Posterior vena cava (tissue), 2 donors: Measurements from ENCODE around the gene PARD6G. TPM values are rescaled to one million over a fixed set of nuclear protein-coding genes. Genes with fewer than 3 reads are reported as not detected.
A peak's percentile ranks its signal among the peaks of the same experiment; 100 is the strongest.
"Not testable (repeated sequence)": the region's sequence is repeated elsewhere in the genome, so short reads cannot be mapped to it uniquely, and the experiment has no call there.

Experiments used
- DNase-seq: peaks from one replicate; pipeline ENCODE4 v3.0.0-alpha.2; 2020; ENCODE audit warnings: low spot score
- intact Hi-C, 2 donors: fragments of 100-400 bp; cut with DNase I; formaldehyde crosslinking; loops; one replicate each; pipeline versions ENCODE4 v1.14.1 to v1.14.2; 2022 to 2023
- long read RNA-seq, 2 donors: library from polyadenylated mRNA; unstranded; transcript quantifications; one replicate each; pipeline ENCODE4 v2.0.0, GENCODE V29; 2020 to 2021
- total RNA-seq, 2 donors: library from RNA; stranded (reverse); fragmentation: NEBNext Ultra II Directional; extraction: Animal tissue kit (Norgen Biotek cat#: 25700); gene quantifications; one replicate each; pipeline ENCODE4 v1.2.1, GENCODE V29; 2021
- donor health status: DM: yes; HTN: yes; CAD: no.
- donor health status: DM: yes; HTN: yes; CAD: no.

PARD6G gene
- 1 to 10 TPM; 5.1 to 6.7 TPM for total RNA-seq
- long read RNA-seq, donor 1, partial matches to known transcripts, result 1 of 2 reads
- long read RNA-seq, donor 1, other reads (novel, unspliced or antisense), result 1 of 2 reads
- long read RNA-seq, donor 2, partial matches to known transcripts, result 0 of 4 reads
- long read RNA-seq, donor 2, other reads (novel, unspliced or antisense), result 4 of 4 reads

- DNase-seq, result peak; percentile 93
- intact Hi-C loops, result no loop called here
Observed at GRCh38 chr18:80247393-80247841, at the start of gene PARD6G. Gene PARD6G, minus strand, starts transcription at chr18:80247514. Its CDS starts 166 bp downstream, at chr18:80247348.

- intact Hi-C loops, DNase-seq: not testable (repeated sequence)
Observed at GRCh38 chr18:80262241-80263033, 15.1 kb upstream of the PARD6G start.

- intact Hi-C loops, result no loop called here
- DNase-seq, result no peak
Observed at GRCh38 chr18:80259610-80260009, 12.3 kb upstream of the PARD6G start.

GRCh38 chr18:80258640-80259039 is 11.3 kb upstream of the PARD6G start:
- no peak for DNase-seq
- intact Hi-C loops, result no loop called here

- DNase-seq, result peak; percentile 90
Observed at GRCh38 chr18:80257579-80258543, 10.5 kb upstream of the PARD6G start.

GRCh38 chr18:80254971-80255500 is 7.7 kb upstream of the PARD6G start:
- intact Hi-C loops, result no loop called here
- no peak for DNase-seq

More at GRCh38 chr18:80257579-80258543, 10.5 kb upstream of the PARD6G start:
- intact Hi-C loops, result not testable (repeated sequence)

GRCh38 chr18:80253871-80254492 is 6.7 kb upstream of the PARD6G start:
- intact Hi-C loops, result no loop called here
- DNase-seq, result no peak

GRCh38 chr18:80253236-80253635 is 5.9 kb upstream of the PARD6G start:
- intact Hi-C loops, result no loop called here
- DNase-seq, result no peak

- no peak for DNase-seq
Observed at GRCh38 chr18:80252136-80252535, 4.8 kb upstream of the PARD6G start.

GRCh38 chr18:80251700-80252099 is 4.4 kb upstream of the PARD6G start:
- no peak for DNase-seq
- intact Hi-C loops, result no loop called here

More at GRCh38 chr18:80252136-80252535, 4.8 kb upstream of the PARD6G start:
- intact Hi-C loops, result no loop called here

GRCh38 chr18:80250740-80251364 is 3.5 kb upstream of the PARD6G start:
- DNase-seq, result no peak
- intact Hi-C loops, result no loop called here

GRCh38 chr18:80249217-80250093 is 2.1 kb upstream of the PARD6G start:
- no peak for DNase-seq
- intact Hi-C loops, result no loop called here

GRCh38 chr18:80246445-80247392 is 595 bp downstream of the PARD6G start:
- DNase-seq, result no peak
- intact Hi-C loops, result no loop called here

GRCh38 chr18:80245781-80246444 is 1.4 kb downstream of the PARD6G start:
- intact Hi-C loops, result no loop called here
- DNase-seq, result no peak

GRCh38 chr18:80244956-80245730 is 2.2 kb downstream of the PARD6G start:
- DNase-seq, result no peak
- intact Hi-C loops, result no loop called here
